ENCODE results near the gene MTERF1. TPM values are rescaled to one million over a fixed set of nuclear protein-coding genes. Genes with fewer than 3 reads are reported as not detected.

The MTERF1 gene
- total RNA-seq, 1 experiment from 2014 or later, result 13.6 TPM

DNA sequence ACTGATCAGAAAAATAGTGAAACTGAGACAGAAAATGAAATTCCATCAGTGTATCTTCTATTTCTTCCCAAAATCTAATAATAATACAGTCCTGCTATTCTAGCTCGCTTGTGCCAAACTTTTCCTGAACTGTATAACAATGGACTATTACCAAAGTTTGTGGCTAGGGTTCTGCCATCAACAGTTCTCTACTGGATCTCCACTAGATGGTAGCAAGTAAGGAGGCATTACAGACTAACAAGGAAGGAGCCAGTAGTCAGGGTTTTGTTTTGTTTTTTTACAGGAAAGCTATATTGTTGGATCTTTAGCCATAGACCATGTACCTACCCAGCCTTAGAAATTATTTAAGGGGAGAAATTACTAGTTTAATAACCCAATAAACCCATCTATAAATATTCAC, 10.8 kb downstream of the MTERF1 start:
- no peak for DNase-seq (ENCODE audit: low read depth, low spot score)
- POLR2A ChIA-PET, result no interaction called here
- intact Hi-C loops (cut with micrococcal nuclease; ENCODE audit: unreplicated experiment), result no loop called here
- in situ Hi-C loops (cut with HindIII; ENCODE audit: low pct_unique_long_range_greater_than_20kb, low sequenced_read_pairs), result no loop called here
- H3K9me3 ChIP-seq (ENCODE audit: control insufficient read depth, insufficient read depth, low read depth, low read length), result no peaks in the 10 kb centered on the region
- no peak overlapping the region for H3K4me3 ChIP-seq (ENCODE audit: low read depth in 2 of 2, low read length in 2 of 2)
- no peaks in the 10 kb centered on the region for H3K27me3 ChIP-seq (ENCODE audit: control insufficient read depth, insufficient read depth, low read length)
- TF ChIP-seq SIN3A (IDR thresholded peaks at IDR 0.05; ENCODE audit: borderline replicate concordance, insufficient read depth, low read depth, low read length), result no peak
- TF ChIP-seq POLR2AphosphoS5 (IDR thresholded peaks at IDR 0.05; ENCODE audit: low read depth, low read length), result no peak
- no peak for TF ChIP-seq TCF7L2 (IDR thresholded peaks at IDR 0.05; ENCODE audit: low read depth, low read length)
- TF ChIP-seq, protein P1, sequence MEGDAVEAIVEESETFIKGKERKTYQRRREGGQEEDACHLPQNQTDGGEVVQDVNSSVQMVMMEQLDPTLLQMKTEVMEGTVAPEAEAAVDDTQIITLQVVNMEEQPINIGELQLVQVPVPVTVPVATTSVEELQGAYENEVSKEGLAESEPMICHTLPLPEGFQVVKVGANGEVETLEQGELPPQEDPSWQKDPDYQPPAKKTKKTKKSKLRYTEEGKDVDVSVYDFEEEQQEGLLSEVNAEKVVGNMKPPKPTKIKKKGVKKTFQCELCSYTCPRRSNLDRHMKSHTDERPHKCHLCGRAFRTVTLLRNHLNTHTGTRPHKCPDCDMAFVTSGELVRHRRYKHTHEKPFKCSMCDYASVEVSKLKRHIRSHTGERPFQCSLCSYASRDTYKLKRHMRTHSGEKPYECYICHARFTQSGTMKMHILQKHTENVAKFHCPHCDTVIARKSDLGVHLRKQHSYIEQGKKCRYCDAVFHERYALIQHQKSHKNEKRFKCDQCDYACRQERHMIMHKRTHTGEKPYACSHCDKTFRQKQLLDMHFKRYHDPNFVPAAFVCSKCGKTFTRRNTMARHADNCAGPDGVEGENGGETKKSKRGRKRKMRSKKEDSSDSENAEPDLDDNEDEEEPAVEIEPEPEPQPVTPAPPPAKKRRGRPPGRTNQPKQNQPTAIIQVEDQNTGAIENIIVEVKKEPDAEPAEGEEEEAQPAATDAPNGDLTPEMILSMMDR (IDR thresholded peaks at IDR 0.05), result no peak; the same call in 1 of the 2 replicates
- TF ChIP-seq, protein P2, sequence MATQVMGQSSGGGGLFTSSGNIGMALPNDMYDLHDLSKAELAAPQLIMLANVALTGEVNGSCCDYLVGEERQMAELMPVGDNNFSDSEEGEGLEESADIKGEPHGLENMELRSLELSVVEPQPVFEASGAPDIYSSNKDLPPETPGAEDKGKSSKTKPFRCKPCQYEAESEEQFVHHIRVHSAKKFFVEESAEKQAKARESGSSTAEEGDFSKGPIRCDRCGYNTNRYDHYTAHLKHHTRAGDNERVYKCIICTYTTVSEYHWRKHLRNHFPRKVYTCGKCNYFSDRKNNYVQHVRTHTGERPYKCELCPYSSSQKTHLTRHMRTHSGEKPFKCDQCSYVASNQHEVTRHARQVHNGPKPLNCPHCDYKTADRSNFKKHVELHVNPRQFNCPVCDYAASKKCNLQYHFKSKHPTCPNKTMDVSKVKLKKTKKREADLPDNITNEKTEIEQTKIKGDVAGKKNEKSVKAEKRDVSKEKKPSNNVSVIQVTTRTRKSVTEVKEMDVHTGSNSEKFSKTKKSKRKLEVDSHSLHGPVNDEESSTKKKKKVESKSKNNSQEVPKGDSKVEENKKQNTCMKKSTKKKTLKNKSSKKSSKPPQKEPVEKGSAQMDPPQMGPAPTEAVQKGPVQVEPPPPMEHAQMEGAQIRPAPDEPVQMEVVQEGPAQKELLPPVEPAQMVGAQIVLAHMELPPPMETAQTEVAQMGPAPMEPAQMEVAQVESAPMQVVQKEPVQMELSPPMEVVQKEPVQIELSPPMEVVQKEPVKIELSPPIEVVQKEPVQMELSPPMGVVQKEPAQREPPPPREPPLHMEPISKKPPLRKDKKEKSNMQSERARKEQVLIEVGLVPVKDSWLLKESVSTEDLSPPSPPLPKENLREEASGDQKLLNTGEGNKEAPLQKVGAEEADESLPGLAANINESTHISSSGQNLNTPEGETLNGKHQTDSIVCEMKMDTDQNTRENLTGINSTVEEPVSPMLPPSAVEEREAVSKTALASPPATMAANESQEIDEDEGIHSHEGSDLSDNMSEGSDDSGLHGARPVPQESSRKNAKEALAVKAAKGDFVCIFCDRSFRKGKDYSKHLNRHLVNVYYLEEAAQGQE (IDR thresholded peaks at IDR 0.05; ENCODE audit: insufficient read depth in 1 of 2, low read depth in 2 of 2, low read length in 1 of 2), result no peak
- ATAC-seq, result no peak
- no peak overlapping the region for H3K27ac ChIP-seq (ENCODE audit: low read length)
- CTCF ChIA-PET, result no interaction called here
- H3K4me1 ChIP-seq (ENCODE audit: control insufficient read depth, insufficient read depth, low read length), result no peaks in the 10 kb centered on the region
- H3K36me3 ChIP-seq (ENCODE audit: control insufficient read depth, insufficient read depth, low read length), result no peaks in the 10 kb centered on the region
- BruUV-seq (replicated peaks), result no TSS peak

DNA sequence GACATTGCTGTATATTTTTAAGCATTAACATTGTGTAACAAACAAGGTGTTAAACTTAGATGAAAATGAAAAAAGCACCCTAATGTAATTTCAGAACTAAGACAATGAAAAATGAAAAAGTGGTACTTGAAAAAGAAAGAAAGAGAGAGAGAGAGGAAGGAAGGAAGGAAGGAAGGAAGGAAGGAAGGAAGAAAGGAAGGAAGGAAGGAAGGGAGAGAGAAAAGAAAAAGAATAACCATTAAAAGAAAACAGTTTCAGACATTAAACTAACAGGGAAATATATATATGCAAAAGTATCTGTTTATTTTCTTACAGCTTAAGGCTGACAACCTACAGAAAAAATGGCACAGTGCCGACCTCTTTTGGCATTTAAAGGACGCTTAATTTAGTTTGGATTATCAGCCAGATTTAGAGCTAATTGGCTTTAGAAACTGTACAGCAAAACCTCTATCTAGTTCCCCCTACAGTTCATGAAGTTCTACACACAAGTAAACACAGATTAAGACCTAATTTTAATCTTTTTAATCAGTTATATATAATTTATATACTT, 13.8 kb downstream of the MTERF1 start:
- CTCF ChIA-PET, result no interaction called here
- intact Hi-C loops (cut with micrococcal nuclease; ENCODE audit: unreplicated experiment), result no loop called here
- H3K4me3 ChIP-seq (ENCODE audit: low read depth in 2 of 2, low read length in 2 of 2), result no peak overlapping the region
- H3K36me3 ChIP-seq (ENCODE audit: control insufficient read depth, insufficient read depth, low read length), result no peaks in the 10 kb centered on the region
- no peaks in the 10 kb centered on the region for H3K27me3 ChIP-seq (ENCODE audit: control insufficient read depth, insufficient read depth, low read length)
- TF ChIP-seq TCF7L2 (IDR thresholded peaks at IDR 0.05; ENCODE audit: low read depth, low read length) (no peak), SIN3A (IDR thresholded peaks at IDR 0.05; ENCODE audit: borderline replicate concordance, insufficient read depth, low read depth, low read length) (no peak)
- TF ChIP-seq, protein P1 (IDR thresholded peaks at IDR 0.05), result no peak
- in situ Hi-C loops (cut with HindIII; ENCODE audit: low pct_unique_long_range_greater_than_20kb, low sequenced_read_pairs), result no loop called here
- POLR2A ChIA-PET, result no interaction called here
- no peak for ATAC-seq
- H3K9me3 ChIP-seq (ENCODE audit: control insufficient read depth, insufficient read depth, low read depth, low read length), result no peaks in the 10 kb centered on the region
- no TSS peak for BruUV-seq (replicated peaks)
- no peaks in the 10 kb centered on the region for H3K4me1 ChIP-seq (ENCODE audit: control insufficient read depth, insufficient read depth, low read length)
- DNase-seq (ENCODE audit: low read depth, low spot score), result no peak
- H3K27ac ChIP-seq (ENCODE audit: low read length), result no peak overlapping the region
